Measurements from ENCODE around the gene HLCS. TPM values are rescaled to one million over a fixed set of nuclear protein-coding genes. Genes with fewer than 3 reads are reported as not detected.

The HLCS gene
- total RNA-seq, 3 donors from 2014 or later, result 19.5 to 26.2 (median 20.3) TPM

DNA sequence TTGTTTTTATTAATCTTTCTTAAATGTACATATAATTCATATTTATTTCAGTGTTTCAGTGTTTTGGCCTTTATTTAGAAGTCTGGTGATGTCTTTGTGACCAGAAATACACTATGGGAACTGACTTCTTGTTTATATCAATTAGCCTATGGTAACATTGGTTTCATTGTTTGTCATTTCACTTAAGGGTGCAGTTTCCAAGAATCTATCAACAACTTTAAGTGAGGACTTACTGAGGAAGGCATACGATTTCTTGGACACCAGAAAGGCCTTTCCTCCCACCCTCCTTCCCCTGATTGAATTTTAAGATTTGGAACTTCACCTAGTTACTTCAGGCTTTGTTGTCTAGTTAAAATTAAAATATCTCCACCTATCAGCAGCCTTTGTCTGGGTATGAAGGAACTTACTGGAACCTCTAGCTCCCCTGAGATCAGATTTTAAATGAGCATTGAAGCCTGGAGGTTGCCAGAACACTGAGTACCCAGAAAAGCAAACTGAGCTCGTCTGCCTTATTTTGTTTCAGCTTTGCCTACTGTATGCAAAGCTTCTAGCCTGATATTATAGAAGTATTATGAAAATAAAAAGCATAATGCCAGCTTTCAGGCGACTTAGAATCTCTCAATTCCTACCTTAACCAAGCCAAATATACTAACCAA lies 34.2 kb downstream of the HLCS start:
- no peak for DNase-seq (ENCODE audit: low spot score in 2 of 2)
- Histone ChIP-seq H3K27ac (no peak overlapping the region), H3K27me3 (no peaks in the 10 kb centered on the region), H3K36me3 (no peaks in the 10 kb centered on the region), H3K9me3 (no peaks in the 10 kb centered on the region), H3K4me3 (no peak overlapping the region), H3K4me1 (no peaks in the 10 kb centered on the region)
- TF ChIP-seq POLR2AphosphoS5 (IDR thresholded peaks at IDR 0.05) (no peak), POLR2A (IDR thresholded peaks at IDR 0.05) (no peak)
- TF ChIP-seq, protein P1, sequence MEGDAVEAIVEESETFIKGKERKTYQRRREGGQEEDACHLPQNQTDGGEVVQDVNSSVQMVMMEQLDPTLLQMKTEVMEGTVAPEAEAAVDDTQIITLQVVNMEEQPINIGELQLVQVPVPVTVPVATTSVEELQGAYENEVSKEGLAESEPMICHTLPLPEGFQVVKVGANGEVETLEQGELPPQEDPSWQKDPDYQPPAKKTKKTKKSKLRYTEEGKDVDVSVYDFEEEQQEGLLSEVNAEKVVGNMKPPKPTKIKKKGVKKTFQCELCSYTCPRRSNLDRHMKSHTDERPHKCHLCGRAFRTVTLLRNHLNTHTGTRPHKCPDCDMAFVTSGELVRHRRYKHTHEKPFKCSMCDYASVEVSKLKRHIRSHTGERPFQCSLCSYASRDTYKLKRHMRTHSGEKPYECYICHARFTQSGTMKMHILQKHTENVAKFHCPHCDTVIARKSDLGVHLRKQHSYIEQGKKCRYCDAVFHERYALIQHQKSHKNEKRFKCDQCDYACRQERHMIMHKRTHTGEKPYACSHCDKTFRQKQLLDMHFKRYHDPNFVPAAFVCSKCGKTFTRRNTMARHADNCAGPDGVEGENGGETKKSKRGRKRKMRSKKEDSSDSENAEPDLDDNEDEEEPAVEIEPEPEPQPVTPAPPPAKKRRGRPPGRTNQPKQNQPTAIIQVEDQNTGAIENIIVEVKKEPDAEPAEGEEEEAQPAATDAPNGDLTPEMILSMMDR (IDR thresholded peaks at IDR 0.05), result no peak
- intact Hi-C loops (cut with DNase I; ENCODE audit: low total_unique reads), result no loop called here

DNA sequence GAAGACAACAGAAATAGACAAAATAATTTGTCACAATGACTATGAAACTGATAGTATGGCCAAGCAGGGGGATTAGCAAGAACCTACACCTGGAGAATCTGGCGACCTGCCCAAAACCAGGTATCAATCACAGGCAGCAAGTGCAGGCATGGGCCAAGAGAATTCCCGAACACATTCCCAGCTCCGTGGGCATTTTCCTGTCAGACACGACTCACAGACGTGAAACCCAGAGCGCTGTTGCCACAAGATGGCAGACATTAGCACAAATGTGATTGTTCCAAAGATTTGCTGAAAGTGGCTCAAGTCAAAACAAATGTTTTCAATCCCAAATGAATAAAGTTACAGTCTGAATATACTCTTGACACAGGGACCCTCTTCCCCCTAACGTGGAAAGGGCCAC lies 36.8 kb downstream of the HLCS start:
- no peaks in the 10 kb centered on the region for H3K27me3 ChIP-seq
- no peaks in the 10 kb centered on the region for H3K36me3 ChIP-seq
- TF ChIP-seq POLR2AphosphoS5 (IDR thresholded peaks at IDR 0.05) (no peak), POLR2A (IDR thresholded peaks at IDR 0.05) (no peak)
- TF ChIP-seq, protein P1 (IDR thresholded peaks at IDR 0.05), result no peak
- H3K4me1 ChIP-seq, result no peaks in the 10 kb centered on the region
- no peak overlapping the region for H3K4me3 ChIP-seq
- no peak overlapping the region for H3K27ac ChIP-seq
- intact Hi-C loops (cut with DNase I; ENCODE audit: low total_unique reads), result no loop called here
- no peak for DNase-seq (ENCODE audit: low spot score in 2 of 2)
- H3K9me3 ChIP-seq, result no peaks in the 10 kb centered on the region

DNA sequence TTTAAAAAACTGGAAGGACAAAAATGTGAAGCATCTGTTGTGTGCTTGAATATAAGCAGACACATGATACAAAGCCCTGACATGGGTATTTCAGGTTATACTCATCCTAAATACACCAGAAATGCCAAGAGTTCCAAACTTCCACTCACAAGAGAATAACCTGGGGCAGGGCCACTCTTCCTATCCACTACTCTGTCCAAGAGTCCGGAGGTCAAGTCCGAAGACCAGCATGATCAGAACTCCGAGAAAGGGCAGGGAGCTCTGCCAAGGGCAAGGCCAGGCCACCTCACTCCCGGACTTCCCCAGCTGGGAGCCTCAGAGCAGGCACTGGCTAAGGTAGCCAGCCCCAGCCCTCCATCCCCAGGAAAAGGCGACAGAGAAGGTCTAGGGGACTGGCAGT lies 37.5 kb downstream of the HLCS start:
- Histone ChIP-seq H3K27ac (no peak overlapping the region), H3K4me3 (no peak overlapping the region), H3K9me3 (no peaks in the 10 kb centered on the region), H3K4me1 (no peaks in the 10 kb centered on the region), H3K36me3 (no peaks in the 10 kb centered on the region), H3K27me3 (no peaks in the 10 kb centered on the region)
- no peak for DNase-seq (ENCODE audit: low spot score in 2 of 2)
- intact Hi-C loops (cut with DNase I; ENCODE audit: low total_unique reads), result no loop called here
- no peak for TF ChIP-seq POLR2AphosphoS5 (IDR thresholded peaks at IDR 0.05)
- TF ChIP-seq, protein P1 (IDR thresholded peaks at IDR 0.05), result no peak
- TF ChIP-seq POLR2A (IDR thresholded peaks at IDR 0.05), result no peak

DNA sequence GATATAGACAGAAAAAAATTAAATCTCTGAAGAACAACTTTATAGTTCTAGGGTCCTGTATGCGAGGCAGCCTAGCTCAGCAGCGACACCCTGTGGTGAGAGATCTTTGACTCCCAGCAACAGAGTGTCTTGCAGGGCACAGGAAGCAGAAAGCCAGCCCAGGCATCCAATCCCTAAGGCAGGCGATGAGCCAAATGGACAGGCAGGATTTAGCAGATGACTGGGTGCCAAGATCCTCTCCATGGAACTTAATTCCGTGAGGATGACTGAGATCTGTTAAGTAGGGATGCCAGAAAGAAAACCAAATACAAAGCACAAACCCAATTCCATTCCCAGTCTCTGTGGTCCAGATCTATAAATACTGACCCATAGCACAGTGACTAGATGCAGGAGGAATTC lies 38.8 kb downstream of the HLCS start:
- DNase-seq (ENCODE audit: low spot score in 2 of 2), result peak; percentile 56 to 82
- TF ChIP-seq POLR2A (IDR thresholded peaks at IDR 0.05), result no peak
- TF ChIP-seq, protein P1 (IDR thresholded peaks at IDR 0.05), result peak; percentile 52 to 81 (median 74)
- intact Hi-C loops (cut with DNase I; ENCODE audit: low total_unique reads), result no loop called here
- no peaks in the 10 kb centered on the region for H3K36me3 ChIP-seq
- H3K27me3 ChIP-seq, result no peaks in the 10 kb centered on the region
- no peak overlapping the region for H3K4me3 ChIP-seq
- H3K9me3 ChIP-seq, result no peaks in the 10 kb centered on the region
- H3K27ac ChIP-seq, result no peak overlapping the region
- no peaks in the 10 kb centered on the region for H3K4me1 ChIP-seq

DNA sequence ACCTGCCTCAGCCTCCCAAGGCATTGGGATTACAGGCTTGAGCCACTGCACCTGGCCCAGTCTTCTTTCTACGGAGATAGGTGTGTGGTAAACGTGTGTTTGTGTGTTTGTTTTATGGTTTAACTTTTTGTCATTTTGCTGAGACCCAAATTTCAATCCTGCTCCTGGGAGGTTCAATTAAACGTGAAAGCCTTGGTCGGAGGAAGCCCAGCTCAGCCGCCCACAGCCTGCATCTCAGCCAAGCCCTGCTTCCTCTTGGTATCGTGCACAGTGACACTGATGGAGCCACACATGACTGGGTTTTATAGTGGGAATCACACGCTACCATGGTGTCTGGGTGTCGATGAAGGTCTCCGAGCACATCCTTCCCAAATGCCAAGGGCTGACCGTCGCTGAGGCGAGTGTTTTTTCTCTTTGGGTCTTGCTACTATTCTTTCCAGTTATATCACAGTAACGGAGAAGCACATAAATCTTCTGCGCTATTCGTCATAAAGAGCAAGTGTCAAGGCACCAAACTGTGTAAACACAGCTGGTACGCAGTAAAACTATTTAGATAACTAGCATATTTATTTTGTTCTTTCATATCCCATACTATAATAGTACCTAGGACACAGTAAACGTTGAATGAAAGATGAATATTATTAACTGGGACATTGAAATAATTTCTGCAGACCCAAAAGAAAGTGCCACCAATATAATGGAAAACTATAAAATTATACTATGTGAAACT lies 39.3 kb downstream of the HLCS start:
- TF ChIP-seq POLR2A (IDR thresholded peaks at IDR 0.05) (no peak), POLR2AphosphoS5 (IDR thresholded peaks at IDR 0.05) (no peak)
- TF ChIP-seq, protein P1 (IDR thresholded peaks at IDR 0.05), result no peak
- no peaks in the 10 kb centered on the region for H3K27me3 ChIP-seq
- no peak overlapping the region for H3K4me3 ChIP-seq
- no peaks in the 10 kb centered on the region for H3K4me1 ChIP-seq
- intact Hi-C loops (cut with DNase I; ENCODE audit: low total_unique reads), result no loop called here
- DNase-seq (ENCODE audit: low spot score in 2 of 2), result no peak
- H3K27ac ChIP-seq, result no peak overlapping the region
- H3K36me3 ChIP-seq, result no peaks in the 10 kb centered on the region
- no peaks in the 10 kb centered on the region for H3K9me3 ChIP-seq

All from breast epithelium (tissue), 4 donors.